A673 (cell line): Measurements from ENCODE around the gene XBP1. TPM values are rescaled to one million over a fixed set of nuclear protein-coding genes. Genes with fewer than 3 reads are reported as not detected.

Experiments
- BruUV-seq: library from RNA; stranded (reverse); fragments of 400-500 nt; replicated peaks from 2 replicates; lab custom pipeline; 2021; lab: Mats Ljungman, UMichigan
- CTCF ChIA-PET: fragments of 300-600 bp; sonication (Branson Sonifier 250); formaldehyde crosslinking; loops from one replicate; lab custom pipeline; 2022; ENCODE audit warnings: antibody characterized with exemption; lab: Charles Lee
- POLR2A ChIA-PET: fragments of 300-600 bp; sonication (Branson Sonifier 250); formaldehyde crosslinking; loops from one replicate; lab custom pipeline; 2022; ENCODE audit warnings: antibody characterized with exemption; ENCODE audit not compliant: low non-redundant PET; lab: Charles Lee
- DNase-seq: peaks from one replicate; pipeline ENCODE4 v3.0.0-alpha.2; 2015; ENCODE audit warnings: low spot score
- H3K27ac ChIP-seq: fragments of 200-600 bp; sonication (generic); 2 replicates; pipeline ENCODE4 v1.5.1; 2016; ENCODE audit warnings: mixed run types, low read depth, mild to moderate bottlenecking, mixed read lengths, antibody characterized with exemption, low read length; ENCODE audit not compliant: poor library complexity, severe bottlenecking
- H3K27me3 ChIP-seq: fragments of 200-600 bp; sonication (generic); replicated peaks from 2 replicates; pipeline ENCODE4 v1.6.1; 2017; ENCODE audit warnings: mixed run types, low read depth, mild to moderate bottlenecking, mixed read lengths, antibody characterized with exemption, low read length; ENCODE audit not compliant: insufficient read depth, poor library complexity
- H3K36me3 ChIP-seq: fragments of 200-600 bp; sonication (generic); 2 replicates; pipeline ENCODE4 v1.6.1; 2016; ENCODE audit warnings: mixed run types, mild to moderate bottlenecking, mixed read lengths, antibody characterized with exemption, low read length; ENCODE audit not compliant: insufficient read depth, poor library complexity, severe bottlenecking
- H3K4me1 ChIP-seq: fragments of 200-600 bp; sonication (generic); 2 replicates; pipeline ENCODE4 v1.6.1; 2017; ENCODE audit warnings: mixed run types, mild to moderate bottlenecking, mixed read lengths, antibody characterized with exemption, low read length; ENCODE audit not compliant: insufficient read depth, poor library complexity, severe bottlenecking
- H3K4me3 ChIP-seq: fragments of 200-600 bp; sonication (generic); 2 replicates; pipeline ENCODE4 v1.5.1; 2016; ENCODE audit warnings: low read depth, mixed run types, mild to moderate bottlenecking, mixed read lengths, low read length; ENCODE audit not compliant: poor library complexity, severe bottlenecking
- H3K9me3 ChIP-seq: fragments of 200-600 bp; sonication (generic); 2 replicates; pipeline ENCODE4 v1.6.1; 2016; ENCODE audit warnings: mixed run types, low read depth, mild to moderate bottlenecking, mixed read lengths, antibody characterized with exemption, low read length; ENCODE audit not compliant: poor library complexity, severe bottlenecking
- CTCF ChIP-seq: fragments of 300-800, 200-600 bp; sonication (generic); conservative IDR thresholded peaks from 2 replicates; pipeline ENCODE4 v1.5.1; 2017; ENCODE audit warnings: low read depth, mild to moderate bottlenecking, antibody characterized with exemption, low read length, moderate library complexity, mixed read lengths
- EZH2 ChIP-seq: fragments of 200-600 bp; sonication (generic); IDR thresholded peaks from 2 replicates; pipeline ENCODE4 v1.6.1; 2017; ENCODE audit warnings: borderline replicate concordance, low read depth, mild to moderate bottlenecking, mixed read lengths, antibody characterized with exemption, low read length; ENCODE audit not compliant: poor library complexity, severe bottlenecking
- intact Hi-C: fragments of 100-400 bp; cut with micrococcal nuclease; formaldehyde crosslinking; loops from one replicate; pipeline ENCODE4 v1.10.0; 2022; ENCODE audit not compliant: unreplicated experiment
- total RNA-seq: library from RNA; stranded (reverse); gene quantifications from 2 replicates; pipeline ENCODE4 v1.2.3, GENCODE V29; 2021

Gene XBP1
- total RNA-seq, 1 experiment from 2014 or later, result 66.3 TPM

- H3K36me3 ChIP-seq, result no peaks in the 10 kb centered on the region
- no peaks in the 10 kb centered on the region for H3K27me3 ChIP-seq
- DNase-seq, result no peak
- intact Hi-C loops, result no loop called here
- no peaks in the 10 kb centered on the region for H3K9me3 ChIP-seq
- no TSS peak for BruUV-seq
- TF ChIP-seq EZH2, result no peak
- no peak for TF ChIP-seq CTCF
- POLR2A ChIA-PET, result no interaction called here
- CTCF ChIA-PET, result no interaction called here
- no peaks in the 10 kb centered on the region for H3K4me1 ChIP-seq
- no peak overlapping the region for H3K27ac ChIP-seq
- H3K4me3 ChIP-seq, result no peak overlapping the region
These were observed 37.3 kb upstream of the XBP1 start for GRCh38 chr22:28837640-28838039.

GRCh38 chr22:28835630-28836189 is 35.3 kb upstream of the XBP1 start:
- Histone ChIP-seq H3K27ac (no peak overlapping the region), H3K36me3 (no peaks in the 10 kb centered on the region), H3K27me3 (no peaks in the 10 kb centered on the region), H3K4me3 (no peak overlapping the region), H3K9me3 (no peaks in the 10 kb centered on the region), H3K4me1 (no peaks in the 10 kb centered on the region)
- BruUV-seq, result no TSS peak
- ChIA-PET POLR2A (no interaction called here), CTCF (no interaction called here)
- TF ChIP-seq CTCF (no peak), EZH2 (no peak)
- DNase-seq, result no peak
- intact Hi-C loops, result no loop called here

GRCh38 chr22:28833276-28833923 is 33.0 kb upstream of the XBP1 start:
- H3K27me3 ChIP-seq, result no peaks in the 10 kb centered on the region
- no peaks in the 10 kb centered on the region for H3K36me3 ChIP-seq
- no TSS peak for BruUV-seq
- no peak overlapping the region for H3K27ac ChIP-seq
- no peak for DNase-seq
- TF ChIP-seq EZH2, result no peak
- no peaks in the 10 kb centered on the region for H3K4me1 ChIP-seq
- H3K9me3 ChIP-seq, result no peaks in the 10 kb centered on the region
- CTCF ChIA-PET, result no interaction called here
- no peak overlapping the region for H3K4me3 ChIP-seq
- intact Hi-C loops, result no loop called here
- POLR2A ChIA-PET, result interaction anchor here (0.7 kb wide), 2 partner anchors 233 to 460 kb away, joined by 4 to 13 read pairs; no protein-coding TSS in a partner anchor
